ENCODE measurements around the gene RPP38.

RPP38 gene

DNA sequence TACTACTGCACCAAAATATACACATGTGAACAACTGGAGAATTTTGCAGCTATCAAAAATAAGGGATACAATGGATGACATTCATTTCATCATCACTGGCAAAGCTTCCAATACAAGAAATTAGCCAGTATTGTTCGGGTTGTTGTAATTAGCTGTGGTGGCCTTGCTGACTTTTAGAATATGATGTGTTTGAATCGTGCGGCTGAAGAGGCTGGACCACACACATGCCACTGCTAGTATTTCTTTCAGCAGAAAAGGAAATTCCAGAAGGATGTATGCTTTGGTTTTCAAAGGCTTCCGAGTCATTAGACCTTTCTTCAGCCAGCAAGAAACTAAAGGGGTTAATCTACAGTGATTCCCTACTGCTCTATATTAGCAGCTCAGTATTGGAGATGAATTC is 16.6 kb downstream of the RPP38 start:
- DNase-seq, result no peak

DNA sequence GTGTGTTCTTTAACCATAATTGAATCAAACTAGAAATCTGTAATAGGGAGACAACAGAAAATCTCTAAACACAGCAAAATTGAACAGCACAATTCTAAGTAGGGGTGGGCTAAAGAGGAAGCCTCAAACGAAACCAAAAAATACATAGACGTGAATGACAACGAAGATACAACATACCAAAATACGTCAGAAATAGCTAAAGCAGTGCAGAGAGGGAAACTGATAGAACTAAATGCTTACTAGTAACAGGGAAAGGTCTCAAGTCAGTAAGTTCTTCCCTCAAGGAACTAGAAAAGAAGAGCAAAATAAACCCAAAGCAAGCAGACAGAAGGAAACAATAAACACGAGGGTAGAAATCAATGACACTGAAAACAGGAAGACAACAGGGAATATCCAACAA is 19.1 kb downstream of the RPP38 start:
- no peak for DNase-seq

DNA sequence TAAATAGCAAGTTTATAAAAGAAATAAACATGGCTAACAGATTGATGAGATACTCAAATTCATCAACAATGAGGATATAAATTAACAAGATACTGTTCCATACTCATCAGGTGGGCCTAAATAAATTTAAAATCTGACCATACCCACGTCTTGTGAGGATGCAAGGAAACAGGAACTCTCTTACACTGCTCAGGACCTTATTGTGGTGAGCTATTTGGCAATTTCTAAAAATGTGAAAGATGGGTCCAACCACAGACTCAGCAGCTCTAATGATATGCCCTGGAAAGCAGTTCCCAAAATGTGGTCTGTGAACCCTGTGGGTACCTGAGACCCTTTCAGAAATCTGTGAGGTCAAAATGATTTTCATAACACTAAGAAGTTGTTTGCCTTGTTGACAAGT is 21.5 kb downstream of the RPP38 start:
- no peak for DNase-seq

DNA sequence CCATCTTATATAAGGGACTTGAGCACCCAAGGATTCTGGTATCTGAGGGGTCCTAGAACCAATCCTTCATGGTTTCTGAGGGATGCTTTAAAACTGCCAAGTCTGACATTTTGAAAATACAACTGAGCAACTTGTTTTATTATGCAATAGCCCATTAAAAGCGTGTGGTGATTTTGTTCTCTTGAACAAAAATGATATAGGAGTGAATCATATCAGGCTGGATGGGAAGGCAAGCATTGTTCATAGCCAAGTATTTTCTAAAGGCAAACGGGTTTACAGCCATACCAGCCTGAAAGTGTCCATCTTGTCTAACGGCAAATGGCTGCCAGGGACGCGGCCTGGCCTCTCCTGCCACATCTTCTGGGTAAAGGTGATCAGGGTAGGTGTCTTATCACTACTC is 23.4 kb downstream of the RPP38 start:
- DNase-seq, result no peak

DNA sequence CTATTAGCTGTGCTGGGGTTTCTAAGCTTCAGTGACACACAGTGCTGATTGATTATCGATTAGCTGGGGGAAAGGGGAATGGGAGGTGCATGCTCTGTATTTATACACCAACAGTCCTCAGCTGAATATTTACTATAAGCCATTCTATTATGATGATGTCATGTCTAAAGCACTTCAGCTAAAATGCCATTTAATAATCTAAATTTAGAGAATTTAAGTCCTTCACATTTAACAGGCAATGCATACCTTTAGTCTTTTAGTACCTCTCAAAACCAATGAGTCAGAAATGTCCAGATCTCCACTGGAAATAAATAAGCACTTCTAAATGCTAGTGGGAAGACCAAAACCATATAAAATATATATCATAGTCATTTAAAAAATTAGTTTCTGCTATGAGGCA is 24.6 kb downstream of the RPP38 start:
- DNase-seq, result no peak

DNA sequence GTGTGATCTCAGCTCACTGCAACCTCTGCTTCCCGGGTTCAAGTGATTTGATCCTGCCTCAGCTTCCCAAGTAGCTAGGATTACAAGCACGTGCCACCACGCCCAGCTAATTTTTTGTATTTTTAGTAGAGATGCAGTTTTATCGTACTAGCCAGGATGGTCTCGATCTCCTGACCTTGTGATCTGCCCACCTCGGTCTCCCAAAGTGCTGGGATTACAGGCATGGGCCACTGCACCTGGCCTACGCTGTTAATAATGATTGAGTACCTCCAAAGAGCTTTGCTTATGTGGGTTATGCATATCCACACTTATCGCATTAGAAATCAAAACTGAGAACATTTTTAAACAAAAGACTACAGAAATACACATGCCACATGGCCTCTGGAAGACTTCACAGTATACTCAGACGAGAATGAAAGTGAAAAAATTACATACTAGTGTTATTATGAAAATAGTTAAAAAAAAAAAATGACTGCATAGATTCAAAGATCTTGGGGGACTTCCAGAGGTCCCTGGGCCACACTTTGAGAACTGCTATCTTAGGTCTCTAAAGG is 25.4 kb downstream of the RPP38 start:
- no peak for DNase-seq

DNA sequence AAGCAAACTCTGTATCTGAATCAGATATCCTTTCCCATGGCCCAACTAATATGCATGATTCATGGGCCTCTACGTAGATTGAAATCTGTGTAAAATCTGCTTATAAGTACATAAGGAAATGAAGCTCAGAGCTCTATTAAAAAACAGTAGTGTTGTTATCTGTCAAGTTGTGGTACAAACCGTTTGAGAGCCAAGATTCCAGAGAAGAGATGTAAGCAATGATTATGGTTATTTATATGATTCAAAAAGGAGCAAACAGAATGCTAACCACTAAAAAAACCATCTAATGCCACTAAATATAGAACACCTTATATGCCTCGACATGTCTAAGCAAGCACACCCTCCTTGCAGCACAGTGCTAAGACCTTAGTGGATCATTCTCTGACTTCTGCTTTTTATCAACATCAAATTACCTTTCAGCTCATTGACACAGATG is 26.6 kb downstream of the RPP38 start:
- no peak for DNase-seq

DNA sequence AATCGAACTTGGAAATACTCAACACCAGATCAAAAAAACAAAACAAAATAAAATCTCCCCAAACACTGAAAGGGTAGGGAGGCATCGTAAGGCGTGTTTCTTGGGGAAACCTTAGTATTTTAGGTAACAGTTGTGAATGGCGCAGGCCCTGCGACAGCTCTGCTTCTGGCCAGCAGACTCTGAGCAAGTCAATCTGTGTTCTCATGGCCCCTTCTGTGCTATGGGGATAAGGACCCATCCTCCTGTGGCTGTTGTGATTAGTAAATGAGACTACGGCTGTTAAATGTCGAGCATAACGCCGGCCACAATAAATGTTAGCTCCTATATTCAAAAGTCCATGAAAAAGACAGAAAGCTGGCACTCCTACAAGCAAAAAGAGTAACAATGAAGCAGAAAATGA is 27.0 kb downstream of the RPP38 start:
- DNase-seq, result no peak

DNA sequence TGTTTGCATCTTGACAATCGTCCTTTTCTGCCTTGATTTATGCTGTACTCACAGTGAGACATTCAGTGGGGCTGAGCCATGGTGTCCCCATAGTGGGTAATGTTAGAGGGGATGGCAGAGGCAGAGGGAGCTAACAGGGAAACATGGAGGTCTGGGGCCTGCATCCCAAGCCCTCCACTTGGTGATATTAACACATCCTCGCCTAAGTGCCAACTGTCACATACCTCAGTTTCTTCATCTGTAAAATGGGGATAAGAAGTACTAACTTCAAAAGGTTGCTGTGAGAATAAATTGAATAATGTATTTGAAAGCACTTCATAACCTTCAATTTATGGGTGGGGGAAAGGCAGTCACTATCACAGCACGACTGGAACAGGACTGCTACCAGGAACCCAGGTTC is 27.8 kb downstream of the RPP38 start:
- no peak for DNase-seq

DNA sequence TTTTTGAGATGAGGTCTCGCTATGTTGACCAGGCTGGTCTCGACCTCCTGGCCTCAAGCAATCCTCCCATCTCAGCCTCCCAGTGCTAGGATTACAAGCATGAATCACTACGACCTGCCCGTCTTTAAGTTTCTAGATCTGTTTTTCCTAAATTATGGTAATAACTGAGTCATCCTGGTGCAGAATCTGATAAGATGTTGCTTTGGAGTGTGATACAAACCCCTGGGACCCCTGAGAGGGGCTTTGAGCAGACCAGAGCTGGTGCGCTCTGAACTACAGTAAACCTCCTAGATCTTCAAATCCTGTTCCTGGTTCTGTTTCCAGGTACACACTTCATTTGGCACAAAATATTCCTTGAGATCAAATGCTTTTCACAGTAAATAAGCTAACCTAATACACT is 34.2 kb downstream of the RPP38 start:
- DNase-seq, result no peak

DNA sequence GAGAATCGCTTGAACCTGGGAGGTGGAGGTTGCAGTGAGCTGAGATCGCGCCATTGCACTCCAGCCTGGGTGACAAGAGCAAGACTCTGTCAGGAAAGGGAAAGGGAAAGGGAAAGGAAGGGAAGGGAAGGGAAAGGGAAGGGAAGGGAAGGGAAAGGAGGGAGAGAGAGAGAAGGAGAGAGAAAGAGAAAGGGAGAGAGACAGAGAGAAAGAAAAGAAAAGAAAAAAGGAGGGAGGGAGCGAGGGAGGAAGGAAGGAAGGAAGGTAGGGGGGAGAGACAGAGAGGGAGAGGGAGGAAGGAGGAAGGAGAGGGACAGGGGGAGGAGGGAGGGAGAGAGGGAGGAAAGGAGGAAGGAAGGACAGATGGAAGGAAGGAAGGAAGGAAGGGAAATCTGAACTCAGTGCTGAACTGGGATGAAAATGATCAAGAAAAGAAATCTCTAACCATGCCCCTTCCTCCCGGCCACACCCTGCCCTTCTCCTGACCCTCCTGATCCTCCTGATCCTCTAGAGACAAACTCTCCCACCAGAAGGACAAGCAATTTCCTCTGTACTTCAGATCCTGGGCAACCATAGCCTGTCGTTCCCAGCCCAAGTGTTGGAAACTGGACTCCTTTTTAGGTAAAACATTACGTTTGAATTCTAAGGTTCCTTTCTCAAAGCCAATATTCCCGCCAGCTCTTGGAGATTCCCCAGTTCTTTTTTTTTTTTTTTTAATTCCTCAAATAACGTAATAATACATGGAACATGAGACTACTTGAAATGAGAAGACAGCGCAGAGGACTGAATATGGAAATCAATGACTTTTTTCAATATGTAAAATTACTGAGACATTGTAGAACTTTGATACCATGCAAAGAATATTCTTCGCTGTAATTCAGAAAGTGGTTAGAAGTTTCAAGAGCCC is 39.2 kb downstream of the RPP38 start:
- DNase-seq, result no peak

DNA sequence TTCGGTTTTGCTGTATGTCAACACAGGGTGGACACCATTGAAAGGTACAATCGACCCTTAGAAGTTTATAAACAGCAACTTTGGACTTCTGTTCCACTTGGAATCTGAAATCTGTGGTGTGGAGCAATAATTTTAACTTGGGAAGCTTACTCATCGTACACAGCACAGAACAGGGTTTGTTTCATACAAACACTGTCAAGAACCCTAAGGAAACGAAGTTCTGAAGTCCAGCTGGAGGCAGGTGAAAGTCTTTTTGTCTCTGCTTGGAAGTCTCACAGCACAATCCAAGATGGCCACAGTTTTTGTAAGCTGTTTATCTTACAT is 39.8 kb downstream of the RPP38 start:
- no peak for DNase-seq

DNA sequence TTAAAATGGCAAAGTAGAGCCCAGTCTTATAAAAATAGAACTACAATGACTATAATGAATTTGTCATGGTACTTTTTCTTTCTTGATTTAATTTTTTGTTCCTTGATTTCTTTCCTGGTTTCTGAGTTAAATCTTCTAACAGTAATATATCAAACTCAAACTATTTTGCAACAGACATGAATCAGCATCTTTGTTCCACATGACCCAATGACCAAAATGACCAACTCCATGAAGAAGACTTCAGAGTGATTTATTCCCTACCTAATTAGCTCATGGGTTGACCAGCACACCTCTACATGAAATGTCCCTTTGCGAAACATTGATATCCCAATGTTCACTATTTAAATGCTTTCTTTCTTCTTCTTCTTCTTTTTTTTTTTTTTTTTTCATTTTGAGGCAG is 40.5 kb downstream of the RPP38 start:
- DNase-seq, result no peak

DNA sequence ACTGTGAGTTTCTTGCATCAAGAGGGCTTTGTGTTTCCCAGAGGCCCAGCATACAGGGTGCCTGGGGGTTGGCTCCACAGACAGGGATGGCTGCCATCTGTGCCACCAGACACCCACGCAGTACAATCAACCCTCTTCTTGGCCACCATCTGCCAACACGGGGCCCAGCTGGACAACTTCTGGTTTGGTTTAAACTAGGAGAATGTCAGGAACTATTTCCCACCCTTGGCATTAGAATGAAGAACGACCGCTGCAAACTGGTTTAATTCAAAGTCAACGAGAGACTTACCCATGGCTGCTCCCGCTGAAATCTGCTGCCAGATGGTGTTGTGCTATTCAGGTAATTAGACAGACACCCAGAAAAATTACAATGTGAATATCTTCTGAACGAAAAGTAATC is 43.5 kb downstream of the RPP38 start:
- no peak for DNase-seq

DNA sequence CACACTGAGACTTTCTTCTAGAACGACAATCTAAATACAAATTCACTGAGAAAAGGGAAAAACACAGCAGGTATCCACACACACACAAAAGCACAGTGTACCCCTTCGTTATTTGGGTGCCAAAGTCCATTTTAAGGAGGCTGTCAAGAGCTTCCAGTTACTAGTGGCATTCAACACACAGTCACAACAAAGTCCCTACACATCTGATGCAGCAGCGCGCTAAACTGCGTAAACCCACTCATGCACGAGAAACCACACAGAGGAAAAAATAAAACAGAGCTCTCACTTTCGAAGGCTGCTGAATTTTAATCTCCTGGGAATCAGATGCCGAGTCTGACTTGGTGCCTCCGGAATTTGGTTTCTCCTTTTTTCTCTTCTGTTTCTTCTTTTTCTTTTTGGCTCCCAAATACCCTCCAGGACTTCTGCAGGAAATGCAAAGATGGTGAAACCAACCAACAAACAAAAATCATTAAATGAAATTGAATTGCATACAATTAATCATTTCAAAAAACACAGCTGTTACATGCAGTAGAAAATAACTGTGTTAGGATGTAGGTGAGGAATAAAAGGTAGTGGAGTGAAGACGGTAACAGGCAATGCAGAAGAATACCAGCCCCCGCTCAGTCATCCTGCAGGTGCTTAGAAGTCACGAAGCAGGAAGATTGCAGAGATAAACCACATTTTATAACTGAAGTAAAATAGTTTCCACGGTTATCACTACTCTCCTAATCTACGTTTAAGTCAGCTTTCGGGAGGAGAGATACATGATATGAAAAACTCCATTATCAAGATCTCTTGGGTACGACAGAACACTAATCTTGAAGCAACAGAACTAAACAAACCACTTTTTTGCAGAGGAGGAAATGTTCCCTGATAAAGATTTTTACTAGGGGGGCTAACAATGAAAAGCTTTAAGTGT is 44.2 kb downstream of the RPP38 start:
- DNase-seq, result peak; percentile 13

DNA sequence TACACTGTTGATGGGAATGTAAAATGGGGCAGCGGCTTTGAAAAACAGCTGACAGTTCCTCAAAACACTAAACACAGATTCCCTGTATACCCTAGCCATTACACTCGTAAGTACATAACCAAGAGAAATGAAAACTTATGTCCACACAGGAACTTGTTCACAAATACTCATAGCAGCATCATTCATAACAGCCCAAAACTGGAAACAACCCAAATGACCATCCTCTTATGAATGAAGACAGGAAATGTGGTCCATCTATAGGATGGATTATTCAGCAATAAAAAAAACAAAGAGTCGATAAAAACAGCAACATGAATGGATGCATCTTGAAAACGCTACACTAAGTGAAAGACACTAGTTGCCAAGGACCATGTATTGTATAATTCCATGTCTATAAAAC is 47.6 kb downstream of the RPP38 start:
- no peak for DNase-seq

DNA sequence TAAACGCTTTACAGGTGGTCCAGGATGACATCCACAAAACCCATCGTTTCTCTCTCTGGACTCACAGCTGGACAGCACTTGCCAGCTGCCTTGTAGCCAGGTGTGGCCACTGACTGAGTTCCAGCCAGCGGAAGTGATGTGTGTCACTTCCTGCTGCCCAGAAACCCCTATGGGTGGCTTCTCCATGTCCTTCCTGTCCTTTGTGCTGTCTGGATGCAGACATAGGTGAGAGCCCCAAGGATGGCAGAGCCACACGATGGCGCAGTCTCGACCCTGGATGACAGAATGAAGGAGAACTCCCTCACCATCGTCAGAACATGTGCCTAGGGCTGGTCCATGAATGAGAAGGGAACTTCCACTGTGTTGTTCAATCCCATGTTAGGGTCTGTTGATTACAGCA is 49.2 kb downstream of the RPP38 start:
- no peak for DNase-seq

DNA sequence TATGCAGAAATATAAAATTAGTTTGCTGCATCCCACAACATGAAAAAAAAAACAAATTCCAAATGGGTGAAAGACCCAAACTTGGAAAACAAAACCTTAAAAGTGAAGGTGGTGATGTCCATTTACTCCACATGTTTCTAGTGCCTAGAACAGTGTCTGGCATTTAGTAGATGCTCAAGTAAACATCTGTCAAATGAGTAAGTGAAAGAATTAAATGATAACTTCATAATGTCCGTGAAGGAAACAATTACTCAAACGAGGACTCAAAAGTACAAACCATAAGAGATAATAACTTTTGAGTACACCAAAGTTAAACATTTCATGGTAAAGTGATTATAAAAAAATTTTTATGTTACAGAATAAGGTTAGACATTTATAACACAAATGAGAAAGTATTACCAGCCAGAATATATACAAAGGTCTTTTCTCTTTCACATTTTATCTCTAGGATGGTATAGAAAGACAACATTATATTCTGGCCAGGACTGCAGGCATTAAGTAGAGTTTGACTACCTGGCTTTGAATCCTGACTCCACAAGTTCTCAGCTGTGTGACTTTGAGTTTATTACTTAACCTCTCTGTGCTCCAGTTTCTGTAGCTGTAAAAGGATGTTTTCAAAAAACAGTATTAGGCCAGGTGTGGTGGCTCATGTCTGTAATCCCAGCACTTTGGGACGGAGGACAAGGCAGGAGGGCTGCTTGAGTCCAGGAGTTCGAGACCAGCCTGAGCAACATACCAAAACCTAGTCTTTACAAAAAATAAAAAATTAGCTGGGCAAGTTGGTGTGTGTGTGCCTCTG is 50.6 kb downstream of the RPP38 start:
- no peak for DNase-seq

DNA sequence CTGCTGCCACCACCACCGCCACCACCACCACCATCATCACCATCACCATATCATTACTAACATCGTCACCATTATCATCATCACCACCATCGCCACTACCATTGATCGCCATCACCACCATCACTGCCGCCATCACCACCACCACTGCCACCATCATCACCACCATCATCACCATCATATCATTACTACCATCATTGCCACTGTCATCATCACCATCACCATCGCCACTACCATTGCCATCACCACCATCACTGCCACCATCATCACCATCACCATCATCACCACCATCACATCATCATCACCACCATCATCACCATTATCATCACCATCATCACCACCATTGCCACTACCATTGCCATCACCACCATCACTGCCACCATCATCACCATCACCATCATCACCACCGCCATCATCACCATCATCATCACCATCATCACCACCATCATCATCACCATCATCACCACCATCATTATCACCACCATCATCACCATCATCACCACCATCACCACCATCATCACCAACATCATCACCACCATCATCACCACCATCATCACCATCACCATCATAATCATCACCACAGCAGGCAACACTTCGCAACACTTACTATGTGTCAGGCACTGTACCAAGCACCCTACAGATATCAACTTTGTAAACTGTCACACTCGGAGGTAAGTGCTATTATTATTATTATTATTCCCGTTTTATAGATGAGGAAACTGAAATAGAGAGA is 52.1 kb downstream of the RPP38 start:
- DNase-seq, result no peak

DNA sequence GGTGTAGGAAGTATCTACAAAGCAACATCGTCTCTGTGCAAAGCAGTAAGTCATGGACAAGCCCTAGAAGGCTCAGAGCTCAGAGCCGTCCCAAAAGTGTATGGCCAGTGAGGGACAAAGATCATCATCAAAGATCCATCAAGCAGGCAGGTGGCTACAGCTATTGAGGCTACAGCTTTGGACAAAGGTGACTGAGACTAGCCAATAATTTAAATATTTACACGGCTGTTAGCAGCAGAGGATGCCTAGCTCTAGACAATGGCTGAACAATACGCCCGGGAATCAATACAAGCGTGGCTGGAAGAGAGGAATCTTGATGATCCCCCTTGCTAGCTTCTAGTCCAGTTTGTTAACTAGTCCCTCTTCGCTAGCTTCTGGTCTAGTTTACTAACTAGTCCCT is 53.4 kb downstream of the RPP38 start:
- DNase-seq, result no peak

DNA sequence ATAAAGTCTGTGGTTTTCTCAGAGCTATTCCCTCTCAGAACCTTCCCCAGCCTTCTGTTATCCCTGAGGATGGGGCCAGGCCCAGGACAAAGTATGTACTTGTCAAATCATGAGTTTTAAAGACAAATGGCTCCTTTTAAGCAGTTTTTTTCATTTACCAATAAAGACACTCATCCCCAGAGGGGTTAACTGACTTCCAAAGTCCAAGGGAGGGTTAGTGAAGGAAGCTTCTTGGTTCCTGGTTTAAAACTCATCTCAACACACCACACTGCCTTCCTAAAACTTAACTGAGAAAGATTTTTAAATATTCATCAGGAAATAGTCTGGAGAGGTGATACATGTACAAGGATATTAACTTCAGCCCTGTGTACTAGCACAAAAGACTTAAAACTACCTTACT is 55.4 kb downstream of the RPP38 start:
- no peak for DNase-seq
